RWPE1 (cell line): ENCODE measurements around the gene PRKCZ.

Experiments used
- CTCF ChIA-PET: fragments of 350-600 bp; sonication (Branson Sonifier 250); formaldehyde crosslinking; extraction: SDS; loops from one replicate; lab custom pipeline; 2021; lab: Yijun Ruan, JAX
- POLR2A ChIA-PET: fragments of 400-600 bp; formaldehyde crosslinking; extraction: SDS; loops from one replicate; lab custom pipeline; 2020; ENCODE audit warnings: antibody characterized with exemption; ENCODE audit not compliant: low non-redundant PET; lab: Yijun Ruan, JAX
- DNase-seq: peaks from one replicate; pipeline ENCODE4 v3.0.0; 2012; ENCODE audit warnings: low spot score
- H3K27ac ChIP-seq: fragments of 450-650 bp; 2 replicates; pipeline ENCODE4 v1.5.1; 2017
- CTCF ChIP-seq: fragments of 450-650 bp; conservative IDR thresholded peaks from 2 replicates; pipeline ENCODE4 v1.5.1; 2017; ENCODE audit warnings: low read depth, mild to moderate bottlenecking

PRKCZ gene

GRCh38 chr1:2182376-2182775, 132.2 kb downstream of the PRKCZ start:
- CTCF ChIA-PET: interaction anchor here (4.2 kb wide), 1 partner anchor 8 kb away, joined by 30 read pairs; no protein-coding TSS in a partner anchor
- DNase-seq: no peak
- TF ChIP-seq CTCF: no peak
- POLR2A ChIA-PET: no interaction called here
- H3K27ac ChIP-seq: no peak overlapping the region

- peak overlapping the region; percentile 4; the same call in 1 of the 2 replicates for H3K27ac ChIP-seq
- no peak for DNase-seq
- TF ChIP-seq CTCF: no peak
- ChIA-PET POLR2A (no interaction called here), CTCF (interaction anchor here (0.7 to 4.2 kb wide), 2 partner anchors 10 to 93 kb away, joined by 3 to 30 read pairs; no protein-coding TSS in a partner anchor)
Observed at GRCh38 chr1:2183937-2184334, 133.7 kb downstream of the PRKCZ start.

DNA sequence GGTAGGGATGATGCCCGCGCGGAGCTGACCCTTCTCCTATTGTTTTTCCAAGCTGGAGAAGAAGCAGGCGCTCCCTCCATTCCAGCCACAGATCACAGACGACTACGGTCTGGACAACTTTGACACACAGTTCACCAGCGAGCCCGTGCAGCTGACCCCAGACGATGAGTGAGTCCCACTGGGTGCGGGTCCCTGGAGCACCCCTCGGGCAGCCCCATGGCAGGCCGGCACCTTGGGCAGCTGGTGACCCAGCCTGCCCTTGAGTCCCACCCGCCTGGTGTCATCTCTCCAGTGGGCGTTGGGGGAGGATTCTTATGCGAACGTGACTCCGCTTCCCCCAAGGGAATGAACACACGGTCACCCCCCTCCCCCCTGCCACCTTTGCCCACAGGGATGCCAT, 134.3 kb downstream of the PRKCZ start:
- DNase-seq: no peak
- peak overlapping the region; percentile 4; the same call in 1 of the 2 replicates for H3K27ac ChIP-seq
- POLR2A ChIA-PET: no interaction called here
- no peak for TF ChIP-seq CTCF
- CTCF ChIA-PET: interaction anchor here (0.6 to 4.2 kb wide), 3 partner anchors 10 to 93 kb away, joined by 3 to 30 read pairs (median 3); no protein-coding TSS in a partner anchor

DNA sequence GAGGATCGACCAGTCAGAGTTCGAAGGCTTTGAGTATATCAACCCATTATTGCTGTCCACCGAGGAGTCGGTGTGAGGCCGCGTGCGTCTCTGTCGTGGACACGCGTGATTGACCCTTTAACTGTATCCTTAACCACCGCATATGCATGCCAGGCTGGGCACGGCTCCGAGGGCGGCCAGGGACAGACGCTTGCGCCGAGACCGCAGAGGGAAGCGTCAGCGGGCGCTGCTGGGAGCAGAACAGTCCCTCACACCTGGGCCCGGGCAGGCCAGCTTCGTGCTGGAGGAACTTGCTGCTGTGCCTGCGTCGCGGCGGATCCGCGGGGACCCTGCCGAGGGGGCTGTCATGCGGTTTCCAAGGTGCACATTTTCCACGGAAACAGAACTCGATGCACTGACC, 134.7 kb downstream of the PRKCZ start:
- H3K27ac ChIP-seq: 0 out of 2 replicates have a peak overlapping the region, but pooled peaks have one; percentile 4
- no peak for TF ChIP-seq CTCF
- ChIA-PET CTCF (interaction anchor here (0.6 to 4.2 kb wide), 2 partner anchors 11 to 30 kb away, joined by 3 to 30 read pairs; no protein-coding TSS in a partner anchor), POLR2A (no interaction called here)
- DNase-seq: no peak

GRCh38 chr1:2185880-2186855, 136.0 kb downstream of the PRKCZ start:
- TF ChIP-seq CTCF: no peak
- POLR2A ChIA-PET: no interaction called here
- DNase-seq: no peak
- H3K27ac ChIP-seq: peak overlapping the region; percentile 97
- CTCF ChIA-PET: interaction anchor here (4.2 kb wide), 1 partner anchor 12 kb away, joined by 30 read pairs; no protein-coding TSS in a partner anchor

- POLR2A ChIA-PET: no interaction called here
- H3K27ac ChIP-seq: peak overlapping the region; percentile 97
- no peak for DNase-seq
- CTCF ChIA-PET: no interaction called here
- TF ChIP-seq CTCF: no peak
Observed at GRCh38 chr1:2186901-2187300, 136.7 kb downstream of the PRKCZ start.
